COLO668 (cell line): ENCODE measurements around the gene PLD1.

ENCODE experiments used
- DNase-seq: peaks from one replicate; lab custom pipeline; 2025; ENCODE audit not compliant: unreplicated experiment; lab: John Stamatoyannopoulos, UW

Gene PLD1

DNA sequence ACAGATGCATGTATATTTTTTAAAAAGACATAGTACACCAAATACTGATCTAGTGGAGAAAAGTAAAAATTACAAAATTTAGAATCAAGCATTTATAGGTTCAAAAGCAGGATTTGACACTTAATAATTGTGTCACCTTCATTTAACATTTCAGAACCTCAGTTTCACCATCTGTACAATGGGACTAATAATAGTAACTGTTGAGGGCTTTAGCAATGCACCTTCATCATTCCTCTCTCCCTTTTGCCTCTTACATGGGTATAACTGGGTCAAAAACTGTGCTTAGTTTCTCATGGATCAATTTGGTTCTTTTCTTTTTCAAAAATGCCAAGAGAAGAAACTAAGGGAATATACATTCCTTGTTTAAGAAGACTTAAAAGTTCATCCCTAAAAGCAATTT is 27.4 kb upstream of the PLD1 start:
- DNase-seq, result no peak

DNA sequence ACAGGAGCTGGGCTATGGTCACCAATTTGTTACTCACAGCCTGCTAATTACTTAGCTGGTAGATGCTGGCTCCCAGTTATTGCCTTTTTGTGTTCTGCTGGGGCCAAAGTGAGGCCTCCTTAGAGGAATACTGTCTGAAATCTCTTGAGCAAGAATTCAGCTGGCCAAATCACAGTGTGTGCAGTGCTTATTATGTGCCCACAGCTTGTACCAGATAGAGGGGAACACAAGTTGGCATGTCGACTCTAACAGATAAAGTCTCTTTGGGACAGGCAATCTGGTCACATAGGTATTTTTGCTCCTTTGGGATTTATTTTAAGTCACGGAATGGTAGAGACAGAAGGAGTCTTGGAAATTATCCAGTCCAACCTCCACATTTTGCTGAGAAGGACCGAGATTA is 26.6 kb upstream of the PLD1 start:
- DNase-seq, result no peak

DNA sequence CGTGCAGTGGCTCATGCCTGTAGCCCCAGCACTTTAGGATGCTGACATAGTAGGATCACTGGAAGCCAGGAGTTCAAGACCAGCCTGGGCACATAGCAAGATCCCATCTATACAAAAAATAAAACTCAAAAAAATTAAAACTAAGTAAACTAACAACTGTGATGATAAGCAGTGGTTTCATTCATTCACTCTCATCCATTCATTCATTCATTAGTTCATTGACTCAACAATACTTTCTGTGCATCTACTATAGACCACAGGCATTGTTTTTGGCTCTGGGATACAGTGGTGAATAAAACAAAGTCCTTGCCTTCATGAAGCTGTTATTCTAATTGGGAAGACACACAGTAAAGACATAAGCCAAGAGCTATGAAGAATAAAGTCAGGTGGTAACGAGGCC is 25.3 kb upstream of the PLD1 start:
- DNase-seq, result no peak

DNA sequence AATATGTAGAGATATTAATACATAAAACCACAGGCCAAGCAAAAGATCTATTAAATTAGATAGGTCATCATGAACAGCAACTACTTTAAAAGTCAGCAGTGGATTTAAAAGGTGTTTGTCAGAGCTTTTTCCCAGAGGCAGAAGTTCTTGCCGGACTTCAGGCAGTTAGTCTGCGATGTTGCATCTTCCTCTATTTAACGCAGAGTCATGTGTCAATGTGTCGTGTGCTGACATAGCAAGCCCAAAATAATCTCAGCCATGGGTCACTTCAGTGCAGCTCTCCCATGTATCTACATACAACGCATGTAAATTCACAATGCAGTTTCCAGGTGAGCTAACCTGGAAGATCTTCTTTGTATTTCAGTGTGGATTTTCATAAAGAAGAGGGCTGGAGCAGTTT is 24.8 kb upstream of the PLD1 start:
- DNase-seq, result no peak

DNA sequence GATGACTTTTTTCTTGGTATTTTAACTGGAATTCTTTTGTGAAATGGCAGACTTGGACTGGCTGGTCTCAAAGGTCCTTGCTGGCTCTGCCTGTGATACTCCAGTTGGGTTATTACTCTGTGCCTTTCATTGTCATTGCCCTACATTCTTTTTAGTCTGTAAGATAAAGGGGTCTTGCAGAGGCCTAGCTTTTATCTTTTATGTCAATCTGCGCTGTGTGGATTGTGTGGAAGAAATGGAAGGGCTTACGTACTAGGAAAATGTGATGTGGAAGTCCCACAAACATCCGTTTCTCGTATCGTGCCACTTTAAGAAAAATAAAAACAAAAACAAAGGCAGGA is 24.1 kb upstream of the PLD1 start:
- DNase-seq, result no peak

DNA sequence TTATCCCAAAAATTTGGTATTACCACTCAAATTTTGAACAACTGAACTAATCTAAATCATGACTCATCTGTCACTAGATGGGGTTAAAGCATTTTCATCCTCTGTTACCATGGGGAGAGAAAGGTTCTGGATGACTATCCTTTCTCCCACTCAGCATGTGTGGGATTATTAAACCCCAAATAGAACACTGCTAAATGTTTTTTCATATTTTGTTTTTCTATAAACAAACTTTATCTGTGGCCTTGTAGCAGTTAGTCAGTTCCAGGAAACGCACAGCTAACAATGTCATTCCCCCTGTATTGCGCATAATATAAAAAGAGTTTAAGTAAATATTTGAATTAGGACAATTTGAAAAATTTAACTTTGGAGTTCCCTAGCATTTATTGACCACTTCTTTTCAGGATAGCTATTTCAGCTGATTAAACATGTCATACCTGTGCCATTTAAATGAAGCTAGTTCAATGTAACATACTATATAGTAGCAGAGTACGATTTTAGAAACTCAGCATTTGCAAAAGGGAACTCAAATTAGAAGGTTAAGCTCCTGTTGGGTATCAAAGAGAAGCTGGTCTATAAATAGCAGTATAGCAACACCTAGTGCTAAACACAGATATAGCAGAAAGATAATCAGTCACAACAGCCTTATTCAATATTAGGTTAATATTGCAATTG is 23.6 kb upstream of the PLD1 start:
- no peak for DNase-seq

DNA sequence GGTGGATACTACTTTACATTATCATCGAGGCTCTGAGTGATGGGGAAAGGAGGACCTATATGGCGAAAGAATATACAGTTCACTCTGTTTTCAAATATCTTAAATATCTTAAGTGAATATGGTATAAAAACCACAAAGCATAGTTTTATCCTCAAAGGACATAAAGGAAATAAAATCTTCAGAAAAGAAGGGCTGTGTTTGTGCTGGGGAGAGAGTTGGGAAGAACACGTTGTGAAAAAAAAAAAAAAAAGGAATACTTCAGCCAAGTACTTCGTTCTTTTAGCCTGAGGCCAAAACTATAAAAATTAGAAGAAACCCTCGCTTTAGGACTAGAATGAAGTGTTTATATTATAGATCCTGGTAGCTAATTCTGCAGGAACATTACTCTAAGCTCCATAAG is 22.7 kb upstream of the PLD1 start:
- no peak for DNase-seq

DNA sequence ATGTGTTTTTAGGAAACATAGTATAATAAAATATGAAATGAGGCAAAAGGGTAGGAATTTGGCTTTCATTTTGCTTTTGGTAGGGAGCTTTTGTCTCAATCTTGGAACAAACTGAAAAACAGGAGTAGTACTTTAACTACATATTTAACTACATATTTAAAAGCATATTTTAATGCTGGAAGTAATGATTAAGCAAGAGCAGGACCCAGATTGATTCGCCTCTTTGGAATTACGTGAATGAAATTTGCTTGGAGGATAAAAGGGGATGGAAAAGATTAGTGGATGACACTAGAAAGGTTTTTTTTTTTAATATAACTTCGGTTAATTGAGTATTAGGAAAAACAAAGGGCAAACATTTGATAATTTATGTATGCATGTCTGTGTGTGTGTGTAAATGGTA is 21.7 kb upstream of the PLD1 start:
- DNase-seq, result no peak

DNA sequence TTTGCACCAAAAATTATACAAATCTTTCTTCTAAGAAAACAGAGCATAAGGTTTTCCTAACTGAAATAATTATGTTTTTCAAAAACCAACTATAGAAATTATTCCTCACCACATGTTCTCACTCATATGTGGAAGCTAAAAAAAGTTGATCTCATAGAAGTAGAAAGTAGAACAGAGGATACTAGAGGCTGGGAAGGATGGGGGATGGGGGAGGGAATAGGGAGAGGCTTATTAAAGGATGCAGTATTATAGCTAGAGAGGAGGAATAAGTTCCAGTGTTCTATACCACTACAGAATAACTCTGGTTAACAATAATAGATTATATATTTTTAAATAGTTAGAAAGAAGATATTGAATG is 20.2 kb upstream of the PLD1 start:
- DNase-seq, result no peak

DNA sequence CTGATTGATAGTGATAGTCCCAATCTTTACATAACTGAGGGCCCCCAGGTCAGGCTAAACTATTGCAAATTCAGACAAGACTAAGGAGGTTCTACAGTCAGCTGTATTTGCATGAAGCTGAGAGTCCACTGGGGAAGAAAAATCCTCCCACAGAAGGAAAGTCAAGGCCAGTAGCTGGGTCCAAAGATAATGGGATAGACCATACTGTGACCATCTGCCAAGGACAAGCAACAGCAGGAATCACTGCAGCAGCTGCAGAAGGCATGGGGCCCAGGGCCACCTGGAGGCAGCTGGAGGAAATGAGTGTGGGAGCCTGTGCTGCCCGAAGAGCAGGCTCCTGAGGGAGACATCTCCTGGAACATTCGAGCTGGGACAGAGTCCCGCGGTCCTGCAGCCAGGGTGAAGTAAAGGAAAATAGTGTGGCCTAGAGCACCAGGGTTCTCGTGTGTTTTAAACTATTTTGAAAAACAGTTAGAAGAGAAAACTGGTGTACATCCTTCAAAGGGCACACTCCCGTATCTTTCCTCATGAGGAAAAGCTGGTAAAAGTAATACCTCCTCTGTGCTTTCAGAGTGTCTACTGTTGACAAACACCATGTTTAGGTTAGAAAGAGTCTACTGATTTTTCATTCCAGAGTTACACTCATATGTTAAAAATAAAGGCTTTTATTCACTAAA is 19.7 kb upstream of the PLD1 start:
- peak; percentile 48 for DNase-seq

DNA sequence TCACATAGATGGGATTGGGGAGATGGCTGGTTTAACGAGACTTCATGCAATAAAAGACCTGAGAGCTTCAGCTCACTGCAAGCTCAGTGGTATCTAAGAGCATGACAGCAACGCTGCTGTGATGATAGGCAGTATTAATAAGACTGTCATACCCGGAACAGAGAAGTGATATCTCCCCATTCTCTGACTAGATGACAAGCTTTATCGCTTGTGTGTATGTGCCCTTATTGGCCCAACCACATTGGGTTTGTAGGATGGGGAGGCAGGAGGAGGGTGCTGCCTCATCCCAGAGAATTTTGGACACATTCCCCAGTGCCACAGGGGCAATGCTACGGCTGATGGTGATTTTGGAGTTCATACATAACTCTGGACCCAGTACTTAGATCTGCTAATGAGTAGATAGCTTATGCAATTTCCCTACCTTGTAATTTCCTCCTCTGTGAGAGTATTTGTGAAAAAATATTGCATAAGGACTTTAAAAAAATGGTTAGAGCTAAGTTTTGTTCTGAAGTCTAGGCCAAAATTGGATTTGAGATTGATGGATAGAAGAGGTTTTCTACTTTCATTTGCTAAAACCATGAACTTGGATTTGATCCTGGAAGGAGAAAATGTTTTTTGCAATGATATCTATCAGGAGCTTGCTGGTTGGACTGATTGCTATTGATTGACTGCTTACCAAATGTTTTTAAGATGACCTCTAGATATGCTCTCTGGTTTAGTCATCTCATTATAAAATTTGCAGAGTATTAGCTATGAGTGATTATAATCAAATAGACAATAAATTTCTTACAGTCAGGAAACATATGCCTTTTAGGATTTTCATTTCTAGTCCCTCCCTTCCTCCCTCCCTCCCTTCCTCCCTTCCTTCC is 18.9 kb upstream of the PLD1 start:
- no peak for DNase-seq

DNA sequence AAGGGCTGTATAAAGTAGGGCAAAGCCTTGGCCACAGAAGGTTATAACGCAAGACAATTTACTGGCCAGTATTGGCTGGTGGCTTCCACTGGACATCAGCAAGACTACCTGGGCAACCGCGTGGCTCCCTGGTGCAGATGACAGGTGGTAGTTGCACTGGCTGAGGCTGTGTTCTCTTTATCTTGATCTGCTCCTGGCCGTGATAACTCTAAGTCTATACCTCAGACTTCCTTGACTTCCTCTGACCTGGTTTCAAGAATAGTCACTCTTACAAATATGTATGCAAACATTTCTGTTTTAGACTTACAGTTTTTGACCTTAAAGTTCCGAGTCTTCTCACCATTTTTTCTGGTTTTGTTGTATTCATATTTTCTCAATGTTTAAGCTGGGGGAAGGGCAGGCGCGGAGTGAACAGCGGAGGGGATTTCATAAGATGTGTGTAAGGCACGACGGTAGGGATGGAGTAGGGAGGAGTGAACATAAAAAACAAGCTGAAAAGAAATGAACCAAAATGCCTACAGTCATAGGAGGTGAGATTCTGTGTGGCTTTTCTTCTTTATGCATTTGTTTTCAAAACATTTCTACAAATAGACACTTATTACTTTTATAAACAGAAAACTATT is 17.7 kb upstream of the PLD1 start:
- DNase-seq, result no peak

DNA sequence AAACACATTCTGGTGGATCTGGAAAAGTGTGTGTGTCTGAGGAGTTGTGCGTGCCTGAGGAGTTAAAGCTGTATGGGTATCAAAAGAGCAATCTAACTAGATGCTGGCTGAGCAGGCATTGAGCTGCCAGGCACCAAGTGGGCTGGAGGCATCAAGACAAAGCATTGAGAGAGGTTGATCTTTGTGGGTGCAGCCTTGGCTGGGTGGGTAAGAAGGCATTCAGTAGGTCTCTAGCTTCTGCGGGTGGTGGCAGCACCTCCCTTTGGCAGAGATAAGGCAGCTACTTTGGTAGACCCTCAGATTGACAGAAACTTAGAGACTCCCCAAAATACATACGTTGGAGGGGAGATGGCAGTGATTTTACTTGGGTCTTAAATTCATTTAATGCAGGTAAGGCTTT is 17.1 kb upstream of the PLD1 start:
- DNase-seq, result no peak

DNA sequence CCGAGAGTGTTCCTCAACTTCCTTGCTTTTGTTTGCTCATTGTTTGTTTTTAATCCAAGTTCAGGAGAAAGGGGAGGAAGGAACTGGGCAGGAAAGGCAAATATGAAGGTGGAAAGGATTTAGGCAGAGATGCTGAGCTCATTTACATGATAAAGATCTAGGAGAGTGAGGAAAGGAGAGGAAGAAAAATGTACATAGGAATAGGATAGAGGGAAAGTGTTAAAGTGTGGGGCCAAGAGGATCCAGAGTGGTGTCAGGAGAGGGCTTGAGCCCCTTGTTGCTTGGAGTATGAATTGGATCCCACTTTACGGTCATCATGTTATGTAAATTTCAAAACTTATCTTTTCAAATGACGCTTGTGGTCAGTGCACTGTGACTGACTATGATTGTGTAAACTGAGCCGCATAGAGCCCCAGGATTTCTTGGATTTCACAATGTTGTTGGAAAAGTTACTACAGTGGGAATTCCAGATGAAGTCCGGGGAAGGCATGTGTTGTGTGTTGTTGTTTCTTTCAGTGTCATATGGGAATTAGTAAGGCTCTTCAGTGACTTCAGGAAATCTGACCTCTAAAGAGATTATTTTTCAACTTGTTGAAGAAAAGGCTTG is 15.0 kb upstream of the PLD1 start:
- DNase-seq, result no peak

DNA sequence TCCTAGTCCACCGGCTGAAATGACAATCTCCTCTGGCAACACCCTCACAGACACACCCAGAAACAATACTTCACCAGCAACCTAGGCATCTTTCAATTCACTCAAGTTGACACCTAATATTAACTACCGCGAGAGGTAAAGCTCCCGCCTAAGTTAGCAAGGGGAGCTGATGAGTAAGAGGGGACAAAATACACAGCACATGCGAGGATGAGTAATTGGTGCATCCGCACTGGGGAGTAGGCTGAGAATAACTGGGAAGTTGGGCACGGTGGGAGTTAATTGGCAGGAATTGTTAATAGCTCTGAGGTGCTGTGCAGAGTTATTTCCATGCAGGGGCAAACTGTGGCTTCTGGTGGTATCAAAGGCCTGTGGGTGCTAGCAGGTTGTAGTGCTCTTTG is 14.5 kb upstream of the PLD1 start:
- DNase-seq, result no peak

DNA sequence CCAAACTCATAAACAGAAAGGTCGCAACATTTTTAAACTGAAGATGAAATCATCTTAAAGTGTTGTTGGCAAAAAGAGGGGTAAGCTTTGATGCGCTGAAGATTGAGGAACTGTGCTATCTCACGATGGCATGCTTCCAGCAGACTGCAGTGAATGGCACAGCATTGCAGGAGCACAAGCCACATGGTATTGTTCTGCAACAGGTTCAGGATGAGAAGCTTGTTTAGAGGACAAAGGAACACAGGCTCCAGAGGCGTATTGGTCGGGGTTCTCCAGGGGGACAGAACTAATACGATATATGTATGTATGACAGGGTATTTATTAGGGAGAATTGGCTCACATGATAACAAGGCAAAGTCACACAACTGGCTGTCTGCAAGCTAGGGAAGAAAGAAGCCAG is 13.8 kb upstream of the PLD1 start:
- DNase-seq, result no peak

DNA sequence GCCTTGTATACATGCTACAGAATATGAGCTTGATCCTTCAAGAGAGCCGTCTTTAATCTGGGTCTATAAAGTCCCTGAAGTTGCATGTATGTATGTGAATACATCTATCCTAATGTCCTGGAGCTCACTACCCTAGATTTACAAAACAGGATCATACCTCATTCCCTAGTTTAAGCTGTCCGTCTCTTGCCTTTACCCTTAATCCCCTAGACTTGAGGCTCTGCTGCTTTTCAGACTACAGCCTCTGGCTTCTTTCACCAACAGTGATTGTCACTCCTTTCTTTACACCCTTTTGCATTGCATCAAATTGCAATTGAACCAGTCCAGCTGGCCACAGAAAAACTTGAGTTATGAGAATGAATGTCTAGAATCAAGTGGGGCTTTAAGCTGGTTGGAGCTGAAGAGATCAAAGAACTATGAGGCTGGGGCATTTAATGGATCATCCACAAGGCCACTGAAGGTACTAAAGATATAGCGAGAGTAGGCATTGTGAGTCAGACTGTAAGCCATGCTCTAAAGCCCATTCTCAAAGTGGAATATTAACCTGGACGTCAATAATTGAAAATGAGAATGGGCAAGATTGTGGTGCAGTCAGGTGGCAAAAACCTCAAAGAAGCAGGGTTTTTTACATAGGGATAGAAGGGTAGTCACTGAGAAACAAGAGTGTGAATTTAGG is 12.3 kb upstream of the PLD1 start:
- no peak for DNase-seq

DNA sequence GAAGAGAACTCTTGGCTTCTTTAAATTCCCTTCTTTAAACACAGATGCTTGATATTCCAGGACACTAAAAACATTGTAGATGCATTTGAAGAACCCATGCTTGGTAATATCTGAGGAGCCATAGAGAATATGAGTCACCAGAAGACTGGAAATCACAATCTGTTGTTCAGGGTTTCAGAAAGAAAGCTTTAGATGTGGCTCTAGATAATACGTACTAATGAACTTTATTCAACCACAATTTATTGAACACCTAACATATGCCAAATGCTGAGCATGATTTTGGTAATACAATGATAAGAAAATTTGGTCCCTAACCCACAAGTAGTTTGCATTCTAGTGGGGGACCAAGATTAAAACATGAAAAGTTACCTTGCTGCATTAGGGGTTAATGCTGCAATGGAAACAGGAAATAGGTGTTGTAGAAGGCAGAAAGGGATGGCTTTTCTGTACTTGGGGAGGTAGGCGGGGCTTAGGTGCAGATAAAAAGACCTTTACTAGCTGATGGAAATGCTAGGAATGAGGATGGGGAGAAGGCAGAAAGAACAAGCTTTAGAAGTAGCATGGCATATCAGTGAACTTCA is 11.6 kb upstream of the PLD1 start:
- DNase-seq, result no peak

DNA sequence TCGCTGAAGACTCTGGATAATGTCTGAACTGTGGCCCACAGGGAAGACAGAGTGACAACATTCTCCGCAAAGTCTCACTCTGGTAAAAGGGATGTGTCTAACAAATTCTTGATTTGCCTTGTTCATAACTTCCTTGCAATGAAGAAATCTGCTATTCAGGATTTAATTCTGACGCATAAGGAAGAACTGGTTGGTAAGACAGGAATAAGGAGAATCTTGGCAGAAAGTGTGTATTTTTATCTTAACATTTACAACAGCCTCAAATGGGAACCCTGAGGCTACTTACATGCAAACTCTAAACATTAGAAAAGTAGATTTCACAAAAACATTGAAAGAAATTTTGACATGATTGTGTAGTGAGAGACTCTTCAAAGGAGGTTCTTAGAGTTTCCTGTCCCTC is 10.8 kb upstream of the PLD1 start:
- DNase-seq, result no peak

DNA sequence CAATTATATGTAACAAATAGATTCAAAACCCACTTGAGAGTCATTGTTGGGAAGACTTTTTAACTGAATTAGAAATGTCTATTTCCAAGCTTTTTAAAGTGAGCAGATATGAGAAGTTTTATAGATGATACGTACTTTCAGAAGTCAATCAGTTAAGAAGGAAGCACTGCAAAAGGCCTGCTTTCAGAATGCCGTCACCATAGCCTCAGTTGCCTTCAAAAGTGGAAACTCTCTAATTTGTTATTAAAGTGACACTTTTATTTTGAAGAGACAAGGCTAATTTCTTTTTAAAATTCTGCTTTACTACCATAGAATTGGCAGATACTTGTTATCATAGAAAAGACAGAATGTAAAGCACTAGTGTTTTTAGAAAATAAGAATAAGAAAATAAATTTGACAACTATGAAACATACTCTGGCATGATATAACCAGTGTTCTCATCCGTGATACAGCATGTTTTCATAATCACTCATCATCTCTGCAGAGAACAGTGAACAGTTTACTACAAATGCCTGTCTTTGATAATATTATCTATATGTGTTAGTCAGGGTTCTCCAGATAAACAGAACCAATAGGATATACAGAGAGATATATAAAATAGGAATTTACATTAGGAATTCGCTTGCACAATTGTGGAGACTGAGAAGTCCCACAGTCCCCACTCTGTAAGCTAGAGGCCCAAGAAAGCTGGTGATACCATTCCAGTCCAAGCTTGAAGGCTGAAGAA is 7.0 kb upstream of the PLD1 start:
- no peak for DNase-seq
